WTC11 (cell line): Measurements from ENCODE around the gene COL4A1.

Source experiments
- IRF2 ChIP-seq: sonication (generic); formaldehyde crosslinking; IDR thresholded peaks from 2 replicates; pipeline ENCODE4 v1.8.0; 2022; ENCODE audit warnings: low read depth, missing genetic modification reagents, borderline replicate concordance
- ZNF423 ChIP-seq: fragments of 250-450 bp; sonication (Bioruptor Pico); IDR thresholded peaks from 2 replicates; pipeline ENCODE4 v2.1.2; 2022; ENCODE audit warnings: mild to moderate bottlenecking, moderate library complexity
- TF ChIP-seq, protein P1 (sequence below): sonication (generic); formaldehyde crosslinking; IDR thresholded peaks from 2 replicates; pipeline ENCODE4 v1.8.0; 2022; ENCODE audit warnings: mild to moderate bottlenecking, missing genetic modification reagents
- TF ChIP-seq, protein P2 (sequence below): fragments of 200-600 bp; IDR thresholded peaks from 2 replicates; pipeline ENCODE4 v1.8.0; 2022; ENCODE audit warnings: antibody characterized with exemption

DNA sequence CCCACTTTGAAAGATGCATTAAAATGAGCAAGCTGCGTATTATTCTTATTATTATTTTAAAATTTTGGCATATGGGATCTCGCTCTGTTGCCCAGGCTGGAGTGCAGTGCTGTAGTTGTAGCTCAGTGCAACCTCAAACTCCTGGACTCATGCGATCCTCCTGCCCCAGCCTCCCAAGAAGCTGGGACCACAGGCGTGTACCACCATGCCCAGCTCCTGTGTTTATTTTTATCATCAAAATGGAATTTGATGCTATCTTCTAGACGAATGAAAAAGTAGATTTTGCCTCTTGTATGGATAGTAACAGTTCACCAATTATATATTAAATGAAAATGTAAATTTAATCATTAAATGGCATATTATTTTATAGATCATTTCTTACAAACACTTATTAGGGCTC, 43.6 kb downstream of the COL4A1 start:
- TF ChIP-seq, protein P1, sequence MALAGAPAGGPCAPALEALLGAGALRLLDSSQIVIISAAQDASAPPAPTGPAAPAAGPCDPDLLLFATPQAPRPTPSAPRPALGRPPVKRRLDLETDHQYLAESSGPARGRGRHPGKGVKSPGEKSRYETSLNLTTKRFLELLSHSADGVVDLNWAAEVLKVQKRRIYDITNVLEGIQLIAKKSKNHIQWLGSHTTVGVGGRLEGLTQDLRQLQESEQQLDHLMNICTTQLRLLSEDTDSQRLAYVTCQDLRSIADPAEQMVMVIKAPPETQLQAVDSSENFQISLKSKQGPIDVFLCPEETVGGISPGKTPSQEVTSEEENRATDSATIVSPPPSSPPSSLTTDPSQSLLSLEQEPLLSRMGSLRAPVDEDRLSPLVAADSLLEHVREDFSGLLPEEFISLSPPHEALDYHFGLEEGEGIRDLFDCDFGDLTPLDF (CRISPR knock-in tag): no peak
- no peak for TF ChIP-seq IRF2 (CRISPR knock-in tag)
- TF ChIP-seq, protein P2, sequence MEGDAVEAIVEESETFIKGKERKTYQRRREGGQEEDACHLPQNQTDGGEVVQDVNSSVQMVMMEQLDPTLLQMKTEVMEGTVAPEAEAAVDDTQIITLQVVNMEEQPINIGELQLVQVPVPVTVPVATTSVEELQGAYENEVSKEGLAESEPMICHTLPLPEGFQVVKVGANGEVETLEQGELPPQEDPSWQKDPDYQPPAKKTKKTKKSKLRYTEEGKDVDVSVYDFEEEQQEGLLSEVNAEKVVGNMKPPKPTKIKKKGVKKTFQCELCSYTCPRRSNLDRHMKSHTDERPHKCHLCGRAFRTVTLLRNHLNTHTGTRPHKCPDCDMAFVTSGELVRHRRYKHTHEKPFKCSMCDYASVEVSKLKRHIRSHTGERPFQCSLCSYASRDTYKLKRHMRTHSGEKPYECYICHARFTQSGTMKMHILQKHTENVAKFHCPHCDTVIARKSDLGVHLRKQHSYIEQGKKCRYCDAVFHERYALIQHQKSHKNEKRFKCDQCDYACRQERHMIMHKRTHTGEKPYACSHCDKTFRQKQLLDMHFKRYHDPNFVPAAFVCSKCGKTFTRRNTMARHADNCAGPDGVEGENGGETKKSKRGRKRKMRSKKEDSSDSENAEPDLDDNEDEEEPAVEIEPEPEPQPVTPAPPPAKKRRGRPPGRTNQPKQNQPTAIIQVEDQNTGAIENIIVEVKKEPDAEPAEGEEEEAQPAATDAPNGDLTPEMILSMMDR: no peak
- TF ChIP-seq ZNF423 (CRISPR knock-in tag): no peak
